HG03066 (cell line): Measurements from ENCODE around the gene ANKRD40CL.

Experiments
- ATAC-seq: cut with Tn5 transposase; IDR thresholded peaks from one replicate; pipeline ENCODE4 v1.9.1; 2021; ENCODE audit warnings: low read depth; ENCODE audit not compliant: unreplicated experiment

Gene ANKRD40CL

DNA sequence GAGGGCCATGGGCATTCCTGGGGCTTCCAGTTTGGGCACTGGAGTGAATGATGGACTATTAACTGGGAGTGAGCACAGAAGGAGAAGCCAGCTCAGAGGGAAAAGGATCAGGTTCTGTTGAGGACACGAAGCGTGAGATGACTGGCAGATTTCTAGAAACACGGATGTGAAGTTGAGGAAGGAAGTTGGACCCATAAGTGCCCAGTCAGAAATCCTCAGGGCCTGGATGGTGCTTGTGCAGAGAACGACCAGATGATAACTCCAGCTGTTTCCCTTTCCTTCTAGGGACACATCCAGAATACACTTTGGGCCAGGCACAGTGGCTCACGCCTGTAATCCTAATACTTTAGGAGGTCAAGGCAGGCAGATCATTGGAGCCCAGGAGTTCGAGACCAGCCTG is 23.3 kb upstream of the ANKRD40CL start:
- ATAC-seq = no peak

DNA sequence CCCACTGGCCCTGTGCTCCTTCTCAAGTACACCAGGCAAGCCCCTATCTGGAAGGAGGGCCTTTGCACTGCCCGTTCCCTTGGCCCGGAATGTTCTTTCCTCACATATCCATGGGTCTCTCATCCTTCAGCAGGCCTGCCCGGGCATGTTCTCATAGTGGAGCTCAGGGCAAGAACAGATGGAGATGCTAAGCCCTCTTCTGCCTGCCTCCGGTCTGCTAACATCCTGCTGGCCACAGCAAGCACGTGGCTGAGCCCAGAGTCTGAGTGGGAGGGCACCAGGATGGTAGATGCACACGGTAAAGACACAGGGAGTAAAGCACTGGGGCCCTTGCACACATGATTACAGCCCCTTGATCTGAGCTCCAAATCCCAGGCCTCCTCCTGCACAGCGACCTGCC is 19.8 kb upstream of the ANKRD40CL start:
- ATAC-seq = no peak

GRCh38 chr17:50785946-50786570 is 18.7 kb upstream of the ANKRD40CL start:
- no peak for ATAC-seq

DNA sequence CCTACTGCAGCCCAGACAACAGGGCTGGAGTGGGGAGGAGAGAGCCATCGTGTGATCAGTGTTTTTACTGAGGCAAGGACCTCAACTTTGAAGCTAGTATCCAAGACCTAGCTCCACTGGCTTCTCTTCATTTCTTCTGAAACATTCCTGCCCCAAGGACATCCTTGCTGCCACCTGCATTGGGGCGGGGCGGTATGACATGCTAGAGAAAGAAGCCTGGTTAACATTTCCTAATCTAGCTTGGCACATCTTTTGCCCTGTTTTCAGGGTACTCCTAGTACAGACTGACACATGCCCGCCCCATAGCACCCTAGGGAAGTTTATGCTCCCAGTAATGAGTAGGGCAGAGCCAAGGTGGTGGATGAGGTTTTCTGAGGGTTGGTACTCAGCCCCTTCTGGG is 17.8 kb upstream of the ANKRD40CL start:
- no peak for ATAC-seq

DNA sequence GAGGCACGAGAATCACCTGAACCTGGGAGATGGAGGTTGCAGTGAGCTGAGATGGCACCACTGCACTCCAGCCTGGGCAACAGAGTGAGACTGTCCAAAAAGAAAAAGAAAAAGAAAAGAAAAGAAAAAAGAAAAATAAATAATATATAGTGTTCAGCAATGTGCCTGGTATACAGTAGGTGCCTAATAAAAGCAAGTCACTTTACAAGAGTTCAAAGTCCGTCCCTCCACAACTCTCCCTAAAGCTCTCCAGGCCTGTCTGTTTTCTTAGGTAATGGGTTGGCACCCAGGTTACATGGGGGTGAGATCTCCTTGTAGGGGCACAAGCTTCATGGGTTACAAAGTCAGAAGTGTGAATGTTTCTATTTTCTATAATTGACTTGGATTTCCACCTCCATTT is 16.6 kb upstream of the ANKRD40CL start:
- no peak for ATAC-seq

DNA sequence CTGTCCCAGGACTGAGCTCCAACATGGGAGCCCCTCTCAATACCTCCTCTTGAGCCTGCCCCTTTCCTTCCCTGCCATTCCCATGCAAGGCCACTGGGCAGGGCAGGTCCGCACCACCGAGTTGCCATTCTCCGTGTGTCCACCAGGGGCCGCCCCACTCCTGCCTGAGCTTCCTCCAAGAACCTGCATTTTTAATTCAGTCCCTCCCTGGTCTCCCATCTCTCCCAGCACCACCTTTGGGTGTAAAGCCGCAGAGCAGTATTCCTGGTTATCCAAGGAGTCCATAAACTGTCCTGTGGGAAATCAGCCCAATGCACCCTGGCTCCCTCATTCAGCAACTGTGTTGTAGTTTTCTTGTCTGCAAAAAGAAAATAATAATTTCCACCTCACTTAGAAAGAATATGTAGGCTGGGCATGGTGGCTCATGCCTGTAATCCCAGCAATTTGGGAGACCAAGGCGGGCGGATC is 15.9 kb upstream of the ANKRD40CL start:
- peak; percentile 80 for ATAC-seq

- no peak for ATAC-seq
Measured at GRCh38 chr17:50781167-50781566, 13.8 kb upstream of the ANKRD40CL start.

DNA sequence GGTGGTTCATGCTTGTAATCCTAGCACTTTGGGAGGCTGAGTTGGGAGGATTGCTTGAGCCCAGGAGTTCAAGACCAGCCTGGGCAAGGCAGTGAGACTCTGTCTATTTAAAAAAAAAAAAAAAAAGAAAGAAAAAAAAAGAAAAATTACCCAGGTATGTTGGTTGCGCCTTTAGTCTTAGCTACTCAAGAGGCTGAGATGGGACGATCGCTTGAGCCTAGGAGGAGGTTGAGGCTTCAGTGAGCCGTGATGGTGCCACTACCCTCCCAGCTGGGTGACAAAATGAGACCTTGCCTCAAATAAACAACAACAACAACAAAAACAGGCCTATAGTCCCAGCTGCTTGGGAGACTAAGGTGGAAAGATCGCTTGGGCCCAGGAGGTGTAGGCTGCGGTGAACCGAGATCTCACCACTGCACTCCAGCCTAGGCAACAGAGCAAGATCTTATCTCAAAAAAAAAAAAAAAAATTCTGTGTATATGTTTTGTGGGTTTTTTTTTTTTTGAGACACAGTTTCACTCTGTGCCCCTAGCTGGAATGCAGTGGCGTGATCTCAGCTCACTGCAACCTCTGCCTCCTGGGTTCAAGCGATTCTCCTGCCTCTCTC is 12.5 kb upstream of the ANKRD40CL start:
- no peak for ATAC-seq

- no peak for ATAC-seq
Measured at GRCh38 chr17:50778988-50779387, 11.7 kb upstream of the ANKRD40CL start.

DNA sequence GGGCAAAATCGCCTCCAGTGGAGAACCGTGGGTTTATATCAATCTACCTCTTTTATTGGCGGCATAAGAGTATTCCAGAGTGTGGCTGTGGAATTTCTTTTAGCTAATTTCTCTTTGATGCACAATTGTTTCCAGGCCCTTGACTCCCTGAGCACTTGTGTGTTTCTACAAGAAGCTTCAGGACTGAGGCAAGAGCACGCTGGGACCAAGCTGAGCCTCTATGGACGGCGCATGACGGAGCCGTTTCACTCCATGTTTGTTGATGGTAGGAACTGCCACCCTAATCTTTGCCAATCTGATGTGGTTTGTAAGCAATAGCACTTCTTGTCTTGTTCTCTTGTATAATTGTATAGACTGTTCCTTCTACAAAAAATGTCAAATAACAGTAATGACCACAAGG is 11.2 kb upstream of the ANKRD40CL start:
- ATAC-seq = no peak

- ATAC-seq = no peak
Measured at GRCh38 chr17:50775926-50776325, 8.6 kb upstream of the ANKRD40CL start.

DNA sequence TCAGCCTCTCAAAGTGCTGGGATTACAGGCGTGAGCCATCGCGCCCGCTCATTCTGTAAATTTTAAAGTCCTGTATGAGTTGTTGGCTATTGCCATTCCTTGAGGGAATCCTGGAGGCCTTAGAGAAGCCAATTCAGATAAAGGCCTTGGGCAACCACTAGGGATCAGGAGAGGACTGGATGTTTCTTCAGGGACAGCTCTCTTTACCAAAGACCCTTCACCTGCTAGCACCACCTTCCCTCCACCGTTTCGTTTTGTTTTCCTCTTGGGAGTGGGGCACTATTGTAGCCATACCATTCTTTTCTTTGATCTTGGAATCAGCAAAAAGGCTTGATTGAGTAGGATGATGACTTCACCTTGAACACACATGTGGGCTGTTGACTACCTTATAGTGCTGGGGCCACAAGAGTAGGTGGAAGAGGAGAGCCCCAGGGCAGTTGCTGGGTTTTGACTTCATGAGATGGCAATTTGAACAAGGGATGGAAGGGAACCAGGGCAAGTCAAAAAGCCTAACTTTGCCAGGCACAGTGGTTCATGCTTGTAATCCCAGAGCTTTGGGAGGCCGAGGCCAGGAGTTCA is 7.0 kb upstream of the ANKRD40CL start:
- ATAC-seq = no peak

- ATAC-seq = peak; percentile 95
Measured at GRCh38 chr17:50771991-50772785, 4.9 kb upstream of the ANKRD40CL start.

DNA sequence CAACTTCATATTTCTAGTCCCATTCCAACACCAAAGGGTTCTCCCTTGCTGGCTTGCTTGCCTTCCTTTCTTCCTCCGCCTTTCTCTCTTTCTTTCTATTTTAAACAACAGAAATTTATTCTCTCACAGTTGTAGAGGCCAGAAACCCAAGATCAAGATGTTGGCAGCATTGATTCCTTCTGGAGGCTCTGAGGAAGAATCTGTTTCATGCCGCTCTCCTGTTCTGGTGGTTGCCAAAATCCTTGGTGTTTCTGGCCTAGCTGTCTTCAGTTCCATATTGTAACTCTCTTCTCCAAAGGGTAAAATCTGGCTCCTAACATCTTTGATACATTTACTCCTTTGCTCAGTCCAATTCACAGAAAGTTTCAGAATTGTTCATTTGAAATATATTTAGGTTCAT is 3.0 kb upstream of the ANKRD40CL start:
- ATAC-seq = no peak

DNA sequence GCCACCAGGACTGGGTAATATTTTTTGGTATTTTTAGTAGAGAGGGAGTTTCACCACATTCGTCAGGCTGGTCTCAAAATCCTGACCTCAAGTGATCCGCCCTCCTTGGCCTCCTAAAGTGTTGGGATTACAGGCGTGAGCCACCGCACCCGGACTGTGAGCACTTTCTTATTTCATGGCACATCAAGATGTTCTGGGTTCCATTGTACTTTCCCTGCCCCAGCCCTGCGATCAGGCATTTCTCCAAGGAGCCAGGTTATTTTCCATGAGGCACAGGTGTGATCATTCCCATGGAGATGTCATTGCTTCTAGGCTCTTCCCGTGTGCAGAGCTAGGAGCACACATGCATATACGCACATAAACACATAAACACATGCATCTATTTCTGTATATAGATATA is 2.6 kb upstream of the ANKRD40CL start:
- ATAC-seq = no peak

DNA sequence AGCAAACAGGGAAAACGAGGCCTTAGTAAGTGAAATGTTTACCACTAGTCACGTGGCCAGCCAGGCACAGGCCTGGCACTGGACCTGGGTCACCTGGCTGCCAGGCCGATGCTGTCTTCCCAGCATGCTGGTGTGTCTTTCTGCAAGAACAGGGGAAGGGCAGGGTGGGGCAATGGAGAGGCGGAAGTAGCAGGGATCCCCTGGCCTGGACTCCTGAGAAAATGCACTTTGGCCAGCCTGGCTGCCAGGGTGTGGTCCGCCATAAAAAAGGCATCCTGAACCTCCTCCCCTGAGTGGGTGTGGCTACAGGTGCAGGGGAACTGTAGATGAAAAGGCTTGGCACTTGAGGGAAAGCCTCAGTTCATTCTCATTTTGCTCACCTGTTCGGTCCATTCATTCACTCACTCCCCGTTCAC is 1.0 kb upstream of the ANKRD40CL start:
- no peak for ATAC-seq

DNA sequence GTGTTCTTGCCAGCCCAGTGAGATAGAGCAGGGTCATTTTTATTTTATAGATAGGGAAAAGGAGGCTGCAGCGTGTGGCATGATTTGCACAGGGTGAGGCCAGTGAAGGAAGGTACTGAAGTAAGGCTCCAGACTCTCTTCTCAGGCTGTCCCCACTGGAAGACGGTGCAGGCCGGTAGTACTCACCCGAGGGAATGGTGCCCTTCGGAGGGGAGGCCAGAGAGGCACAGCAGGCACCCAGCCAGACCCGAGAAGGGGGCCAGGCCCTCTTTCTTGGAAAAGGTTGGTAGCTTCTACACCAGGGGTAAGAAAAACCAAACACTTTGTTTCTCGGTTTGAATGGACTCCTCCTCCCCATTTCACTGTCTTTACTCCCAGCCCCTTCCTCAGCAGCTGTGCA is 288 bp downstream of the ANKRD40CL start:
- no peak for ATAC-seq

- no peak for ATAC-seq
Measured at GRCh38 chr17:50766222-50767023, 895 bp downstream of the ANKRD40CL start.

DNA sequence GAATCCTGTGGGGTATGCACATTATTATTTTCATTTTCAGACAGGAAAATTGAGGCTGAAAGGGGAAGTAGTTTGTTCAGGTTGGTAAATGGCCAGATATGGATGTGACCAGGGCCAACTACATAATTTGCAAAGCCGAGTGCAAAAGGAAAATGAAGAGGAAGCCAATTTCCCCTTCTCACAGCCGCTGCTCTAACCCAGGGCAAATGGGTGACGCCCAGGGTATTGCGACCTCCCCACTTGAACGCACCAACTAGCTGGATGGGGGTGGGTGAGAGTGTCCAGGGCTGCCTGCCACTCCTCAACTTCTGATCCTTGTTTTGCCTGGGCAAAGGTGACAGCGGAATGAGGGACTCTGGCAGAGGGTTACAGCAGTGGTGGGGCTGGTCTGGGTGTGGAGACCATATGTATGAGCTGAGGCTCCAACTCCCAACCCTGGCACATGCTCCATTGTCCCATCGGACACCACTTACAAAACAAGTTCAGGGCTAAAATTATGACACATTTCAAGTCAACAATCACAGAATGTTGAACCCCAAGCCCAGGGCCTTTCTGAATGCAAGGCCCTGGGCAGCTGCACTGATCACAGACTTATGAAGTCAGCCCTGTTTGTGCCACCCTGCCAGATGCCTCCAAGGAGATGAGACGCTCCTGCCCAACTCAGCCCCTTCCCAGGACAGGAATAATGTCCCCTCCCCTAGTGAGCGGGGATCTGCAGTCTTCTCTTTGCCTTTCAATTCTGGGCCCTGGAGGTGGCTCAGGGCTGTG is 1.7 kb downstream of the ANKRD40CL start:
- no peak for ATAC-seq

- ATAC-seq = no peak
Measured at GRCh38 chr17:50764734-50765149, 2.6 kb downstream of the ANKRD40CL start.
